DND-41 (cell line): ENCODE data around the gene NAALADL1.
A peak's percentile ranks its signal among the peaks of the same experiment; 100 is the strongest.

Experiments used
- ATAC-seq: fragments of 200-7000 bp; cut with Tn5 transposase; 3 replicates; pipeline ENCODE4 v1.9.1; 2021; ENCODE audit warnings: low read depth; ENCODE audit not compliant: insufficient read depth
- DNase-seq: peaks from one replicate; pipeline ENCODE4 v3.0.0-alpha.2; 2020
- H2AFZ ChIP-seq: 2 replicates; pipeline ENCODE4 v1.6.0; 2012; ENCODE audit warnings: low read depth, low read length
- H3K27ac ChIP-seq: 2 replicates; pipeline ENCODE4 v1.5.1; 2012; ENCODE audit warnings: low read length, inconsistent platforms
- H3K27me3 ChIP-seq: fragments of 200-600 bp; sonication (generic); 2 replicates; pipeline ENCODE4 v1.6.0; 2012; ENCODE audit warnings: low read length, mild to moderate bottlenecking, inconsistent platforms; ENCODE audit not compliant: insufficient read depth, poor library complexity
- H3K36me3 ChIP-seq: 2 replicates; pipeline ENCODE4 v1.5.1; 2012; ENCODE audit warnings: low read length, inconsistent platforms; ENCODE audit not compliant: insufficient read depth
- H3K4me1 ChIP-seq: 2 replicates; pipeline ENCODE4 v1.5.1; 2012; ENCODE audit warnings: mild to moderate bottlenecking, low read length; ENCODE audit not compliant: insufficient read depth
- H3K4me2 ChIP-seq: 2 replicates; pipeline ENCODE4 v1.6.0; 2012; ENCODE audit warnings: mild to moderate bottlenecking, moderate library complexity, low read length, inconsistent platforms; ENCODE audit not compliant: insufficient read depth
- H3K4me3 ChIP-seq, 2 experiments: fragments of 200-600 bp in 1 of 2; shearing (Covaris generic) in 1 of 2; 2 replicates each; pipeline ENCODE4 v1.5.1; 2012 to 2016; ENCODE audit warnings: inconsistent platforms in 2 of 2, low read length in 2 of 2, mild to moderate bottlenecking in 2 of 2, low read depth in 1 of 2, moderate library complexity in 1 of 2
- H3K79me2 ChIP-seq: 2 replicates; pipeline ENCODE4 v1.6.0; 2012; ENCODE audit warnings: low read length, inconsistent platforms; ENCODE audit not compliant: insufficient read depth
- H3K9ac ChIP-seq: 2 replicates; pipeline ENCODE4 v1.6.0; 2012; ENCODE audit warnings: low read depth, mild to moderate bottlenecking, inconsistent platforms, low read length, moderate library complexity
- H3K9me3 ChIP-seq: 2 replicates; pipeline ENCODE4 v1.5.1; 2012; ENCODE audit warnings: low read length, moderate library complexity, mild to moderate bottlenecking, inconsistent platforms; ENCODE audit not compliant: insufficient read depth, severe bottlenecking
- H4K20me1 ChIP-seq: 2 replicates; pipeline ENCODE4 v1.6.0; 2012; ENCODE audit warnings: low read length; ENCODE audit not compliant: insufficient read depth
- CTCF ChIP-seq: IDR thresholded peaks from 2 replicates; pipeline ENCODE4 v1.5.1; 2012; ENCODE audit warnings: borderline replicate concordance, low read length, moderate library complexity, mild to moderate bottlenecking; ENCODE audit not compliant: poor library complexity, severe bottlenecking; ENCODE audit errors: extremely low read depth
- EZH2 ChIP-seq: IDR thresholded peaks from 3 replicates; pipeline ENCODE4 v1.6.1; 2012; ENCODE audit warnings: borderline replicate concordance, low read depth, mild to moderate bottlenecking, moderate library complexity, low read length, inconsistent platforms; ENCODE audit not compliant: severe bottlenecking

The NAALADL1 gene

GRCh38 chr11:65100674-65101350, 42.5 kb upstream of the NAALADL1 start:
- Histone ChIP-seq H3K9ac (no peak overlapping the region), H3K4me2 (no peak overlapping the region), H3K4me1 (peaks cover 23% of the 10 kb centered on the region), H3K79me2 (peaks cover 83% of the 10 kb centered on the region), H3K9me3 (no peaks in the 10 kb centered on the region), H3K27ac (no peak overlapping the region), H3K4me3 (no peak overlapping the region), H4K20me1 (peaks cover 15% of the 10 kb centered on the region; the same call in 1 of the 2 replicates), H2AFZ (no peak overlapping the region), H3K27me3 (no peaks in the 10 kb centered on the region), H3K36me3 (peaks cover 42% of the 10 kb centered on the region)
- ATAC-seq, result no peak
- no peak for DNase-seq
- TF ChIP-seq CTCF, result peak; percentile 3
- no peak for TF ChIP-seq EZH2

- TF ChIP-seq CTCF (no peak), EZH2 (no peak)
- no peak overlapping the region for H2AFZ ChIP-seq
- H3K9me3 ChIP-seq, result no peaks in the 10 kb centered on the region
- H4K20me1 ChIP-seq, result peaks cover 8% of the 10 kb centered on the region; the same call in 1 of the 2 replicates
- H3K9ac ChIP-seq, result peak overlapping the region; percentile 65
- peak overlapping the region; percentile 93 for H3K4me2 ChIP-seq
- no peak for ATAC-seq
- peaks cover 47% of the 10 kb centered on the region for H3K79me2 ChIP-seq
- H3K27ac ChIP-seq, result peak overlapping the region; percentile 63
- H3K4me1 ChIP-seq, result peaks cover 29% of the 10 kb centered on the region
- peaks cover 20% of the 10 kb centered on the region for H3K36me3 ChIP-seq
- DNase-seq, result no peak
- H3K4me3 ChIP-seq, result peak overlapping the region; percentile 52 to 93; a peak in 3 of 4 replicates
- no peaks in the 10 kb centered on the region for H3K27me3 ChIP-seq
These were observed 38.6 kb upstream of the NAALADL1 start for GRCh38 chr11:65096926-65097325.

GRCh38 chr11:65095974-65096806, 37.8 kb upstream of the NAALADL1 start, which contains the start of gene VPS51:
Gene VPS51, plus strand, starts transcription at chr11:65096214. Its CDS starts 37 bp downstream, at chr11:65096251.
- no peaks in the 10 kb centered on the region for H3K27me3 ChIP-seq

More at GRCh38 chr11:65095974-65096806, 37.8 kb upstream of the NAALADL1 start, which contains the start of gene VPS51:
- Histone ChIP-seq H3K36me3 (peaks cover 16% of the 10 kb centered on the region), H4K20me1 (peaks cover 8% of the 10 kb centered on the region; the same call in 1 of the 2 replicates), H3K4me3 (peak within 1 kb of the TSS; percentile 52 to 93; a peak in 3 of 4 replicates), H3K27ac (peak within 1 kb of the TSS; percentile 74), H3K79me2 (peaks cover 41% of the 10 kb centered on the region), H3K4me1 (peaks cover 29% of the 10 kb centered on the region), H3K9ac (peak within 1 kb of the TSS; percentile 65), H3K4me2 (peak within 1 kb of the TSS; percentile 93), H3K9me3 (no peaks in the 10 kb centered on the region), H2AFZ (peak within 1 kb of the TSS; percentile 91)
- DNase-seq (peak; percentile 87), ATAC-seq (peak; percentile 90)
- no peak for TF ChIP-seq EZH2
- TF ChIP-seq CTCF, result no peak
